Measurements from ENCODE around the gene CNTN1. TPM values are rescaled to one million over a fixed set of nuclear protein-coding genes. Genes with fewer than 3 reads are reported as not detected.

The CNTN1 gene
- total RNA-seq, 5 donors from 2014 or later (not counting 1 experiment from before 2014, with no cell fraction given) = not detected

DNA sequence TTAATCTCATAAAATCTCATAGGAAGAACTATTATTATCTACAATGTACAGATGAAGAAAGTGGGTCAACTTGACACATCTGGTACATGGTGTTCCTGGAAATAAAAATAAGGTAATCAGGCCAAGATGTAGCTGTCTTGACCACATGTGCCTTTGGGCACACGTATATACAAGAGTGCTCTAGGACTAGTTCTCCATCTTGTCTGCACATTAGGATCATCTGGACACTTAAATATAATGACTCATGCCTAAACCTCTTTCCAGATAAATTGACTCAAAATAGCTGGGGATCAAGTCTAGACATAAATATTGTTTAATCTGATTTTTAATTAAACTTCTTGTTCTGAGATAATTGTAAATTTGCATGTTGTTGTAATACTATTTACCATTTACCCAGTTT lies 182.6 kb downstream of the CNTN1 start:
- no peaks in the 10 kb centered on the region for H3K36me3 ChIP-seq (ENCODE audit: control insufficient read depth in 2 of 2, extremely low read depth in 1 of 2, insufficient read depth in 1 of 2, low read length in 1 of 2)
- H3K27me3 ChIP-seq (replicated peaks in 1 of 2; ENCODE audit: control insufficient read depth in 2 of 2, extremely low read depth in 1 of 2, insufficient read depth in 2 of 2, low read length in 1 of 2) = no peaks in the 10 kb centered on the region
- no peaks in the 10 kb centered on the region for H3K9me3 ChIP-seq
- no peaks in the 10 kb centered on the region for H3K4me1 ChIP-seq (ENCODE audit: control insufficient read depth in 1 of 2, extremely low read depth in 1 of 2, insufficient read depth in 2 of 2, low read length in 2 of 2)
- POLR2A ChIA-PET = interaction anchor here in 1 of 2 donors (0.6 kb wide), 1 partner anchor 152 kb away, joined by 3 read pairs; no protein-coding TSS in a partner anchor
- no peak overlapping the region for H3K4me3 ChIP-seq (ENCODE audit: control insufficient read depth in 1 of 2, extremely low read depth in 1 of 2, low read length in 1 of 2)
- H3K27ac ChIP-seq (ENCODE audit: low read length) = no peak overlapping the region
- H3K9me3 Mint-ChIP-seq = peaks cover 0 to 8% (median 2%) of the 10 kb centered on the region in 3 donors
- DNase-seq (no peak), ATAC-seq (replicated peaks in 1 of 4) (no peak)
- no peak overlapping the region for H3K27ac Mint-ChIP-seq
- CTCF ChIA-PET = interaction anchor here in 1 of 2 donors (0.6 kb wide), 1 partner anchor 1669 kb away, joined by 6 read pairs; no protein-coding TSS in a partner anchor
- 40% methylated on average over 1 of the region's 1 CpG for WGBS (ENCODE audit: insufficient coverage)
- H3K4me1 Mint-ChIP-seq = no peaks in the 10 kb centered on the region
- no peaks in the 10 kb centered on the region for H3K27me3 Mint-ChIP-seq
- no peaks in the 10 kb centered on the region for H3K36me3 Mint-ChIP-seq
- H3K4me3 Mint-ChIP-seq = no peak overlapping the region

DNA sequence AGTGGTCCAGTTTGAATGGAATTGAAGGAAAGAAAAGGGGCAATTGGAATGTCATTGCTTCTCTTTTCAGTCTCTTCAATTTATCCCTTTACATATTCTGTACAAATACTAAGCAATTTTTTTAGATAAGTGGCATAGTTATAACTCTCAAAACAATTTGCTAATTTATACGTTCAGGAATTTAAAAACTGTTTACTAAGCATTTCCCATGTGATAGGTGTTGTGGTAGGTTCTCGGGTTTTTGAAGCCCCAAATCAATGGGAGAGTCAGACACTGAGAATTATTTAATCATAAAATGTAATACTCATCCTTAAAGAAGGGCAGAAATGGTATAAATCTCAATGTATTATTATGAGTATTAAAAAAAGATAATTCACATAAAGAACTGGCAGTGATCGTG lies 197.1 kb downstream of the CNTN1 start:
- Histone ChIP-seq H3K4me1 (ENCODE audit: control insufficient read depth in 1 of 2, extremely low read depth in 1 of 2, insufficient read depth in 2 of 2, low read length in 2 of 2) (no peaks in the 10 kb centered on the region), H3K27ac (ENCODE audit: low read length) (no peak overlapping the region), H3K36me3 (ENCODE audit: control insufficient read depth in 2 of 2, extremely low read depth in 1 of 2, insufficient read depth in 1 of 2, low read length in 1 of 2) (no peaks in the 10 kb centered on the region), H3K27me3 (replicated peaks in 1 of 2; ENCODE audit: control insufficient read depth in 2 of 2, extremely low read depth in 1 of 2, insufficient read depth in 2 of 2, low read length in 1 of 2) (no peaks in the 10 kb centered on the region), H3K4me3 (ENCODE audit: control insufficient read depth in 1 of 2, extremely low read depth in 1 of 2, low read length in 1 of 2) (no peak overlapping the region), H3K9me3 (no peaks in the 10 kb centered on the region)
- Mint-ChIP-seq H3K36me3 (no peaks in the 10 kb centered on the region), H3K4me3 (no peak overlapping the region), H3K9me3 (peaks cover 0 to 3% (median 0%) of the 10 kb centered on the region in 3 donors), H3K4me1 (no peaks in the 10 kb centered on the region), H3K27ac (no peak overlapping the region), H3K27me3 (no peaks in the 10 kb centered on the region)
- ATAC-seq (replicated peaks in 1 of 4) (no peak), DNase-seq (no peak)
- POLR2A ChIA-PET = no interaction called here
- CTCF ChIA-PET = no interaction called here
- no CpG with 5 or more reads among the region's 3 CpGs for WGBS (ENCODE audit: insufficient coverage)

DNA sequence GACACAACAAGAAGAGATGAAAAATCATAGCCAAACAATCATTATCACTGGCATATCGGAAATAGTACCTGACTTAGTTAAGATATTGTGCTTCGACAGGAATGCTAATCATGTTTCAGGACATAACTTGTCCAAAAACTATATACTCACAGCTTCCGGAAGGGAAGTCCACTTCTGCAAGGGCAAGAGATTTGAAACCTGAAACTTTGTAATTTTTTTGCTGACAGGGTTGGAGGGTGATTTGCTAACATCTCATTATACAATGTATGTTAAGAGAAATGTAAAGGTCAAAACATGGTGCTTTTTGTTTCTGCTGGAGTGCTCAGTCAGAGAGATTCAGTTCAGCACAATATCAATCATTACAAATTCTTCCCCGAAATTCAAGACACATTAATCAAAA lies 200.3 kb downstream of the CNTN1 start:
- no peaks in the 10 kb centered on the region for H3K4me1 Mint-ChIP-seq
- no CpG with 5 or more reads among the region's 4 CpGs for WGBS (ENCODE audit: insufficient coverage)
- peaks cover 0 to 3% (median 0%) of the 10 kb centered on the region in 3 donors for H3K9me3 Mint-ChIP-seq
- no peak overlapping the region for H3K27ac Mint-ChIP-seq
- ATAC-seq (replicated peaks in 1 of 4) = no peak
- no peak overlapping the region for H3K4me3 Mint-ChIP-seq
- no peaks in the 10 kb centered on the region for H3K4me1 ChIP-seq (ENCODE audit: control insufficient read depth in 1 of 2, extremely low read depth in 1 of 2, insufficient read depth in 2 of 2, low read length in 2 of 2)
- CTCF ChIA-PET = no interaction called here
- no peak for DNase-seq
- no peak overlapping the region for H3K4me3 ChIP-seq (ENCODE audit: control insufficient read depth in 1 of 2, extremely low read depth in 1 of 2, low read length in 1 of 2)
- POLR2A ChIA-PET = no interaction called here
- H3K27me3 ChIP-seq (replicated peaks in 1 of 2; ENCODE audit: control insufficient read depth in 2 of 2, extremely low read depth in 1 of 2, insufficient read depth in 2 of 2, low read length in 1 of 2) = no peaks in the 10 kb centered on the region
- no peak overlapping the region for H3K27ac ChIP-seq (ENCODE audit: low read length)
- no peaks in the 10 kb centered on the region for H3K36me3 ChIP-seq (ENCODE audit: control insufficient read depth in 2 of 2, extremely low read depth in 1 of 2, insufficient read depth in 1 of 2, low read length in 1 of 2)
- H3K36me3 Mint-ChIP-seq = no peaks in the 10 kb centered on the region
- H3K9me3 ChIP-seq = no peaks in the 10 kb centered on the region
- no peaks in the 10 kb centered on the region for H3K27me3 Mint-ChIP-seq

DNA sequence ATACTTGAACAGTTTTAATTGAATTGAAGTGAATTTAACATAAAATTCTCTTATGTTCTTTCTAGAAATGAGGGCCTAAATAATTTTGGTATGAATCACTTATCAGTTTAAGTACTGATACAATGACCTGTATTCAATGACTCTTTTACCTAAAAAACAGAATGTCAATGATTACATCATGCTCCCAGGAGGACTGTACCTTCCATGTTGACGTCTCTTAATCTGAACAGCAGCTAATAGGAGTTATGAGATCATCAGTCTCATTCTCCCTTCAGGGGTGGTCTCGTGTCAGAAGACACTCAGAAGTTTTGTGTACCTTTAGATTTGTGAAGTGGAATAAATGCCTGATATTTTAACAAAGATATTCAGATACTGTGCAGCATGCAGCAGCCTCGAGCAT lies 206.3 kb downstream of the CNTN1 start:
- Mint-ChIP-seq H3K27me3 (no peaks in the 10 kb centered on the region), H3K4me1 (no peaks in the 10 kb centered on the region), H3K4me3 (no peak overlapping the region), H3K27ac (no peak overlapping the region), H3K9me3 (no peaks in the 10 kb centered on the region), H3K36me3 (no peaks in the 10 kb centered on the region)
- no peak overlapping the region for H3K4me3 ChIP-seq (ENCODE audit: control insufficient read depth in 1 of 2, extremely low read depth in 1 of 2, low read length in 1 of 2)
- WGBS (ENCODE audit: insufficient coverage) = 45% methylated on average over 2 of the region's 3 CpGs
- ATAC-seq (replicated peaks in 1 of 4) (no peak), DNase-seq (no peak)
- no peak overlapping the region for H3K27ac ChIP-seq (ENCODE audit: low read length)
- no peaks in the 10 kb centered on the region for H3K9me3 ChIP-seq
- H3K36me3 ChIP-seq (ENCODE audit: control insufficient read depth in 2 of 2, extremely low read depth in 1 of 2, insufficient read depth in 1 of 2, low read length in 1 of 2) = no peaks in the 10 kb centered on the region
- CTCF ChIA-PET = no interaction called here
- no peaks in the 10 kb centered on the region for H3K4me1 ChIP-seq (ENCODE audit: control insufficient read depth in 1 of 2, extremely low read depth in 1 of 2, insufficient read depth in 2 of 2, low read length in 2 of 2)
- no peaks in the 10 kb centered on the region for H3K27me3 ChIP-seq (replicated peaks in 1 of 2; ENCODE audit: control insufficient read depth in 2 of 2, extremely low read depth in 1 of 2, insufficient read depth in 2 of 2, low read length in 1 of 2)
- POLR2A ChIA-PET = no interaction called here

GRCh38 chr12:40903040-40903439 lies 210.8 kb downstream of the CNTN1 start:
- H3K27ac Mint-ChIP-seq = no peak overlapping the region
- WGBS (ENCODE audit: insufficient coverage) = 83% methylated on average over 1 of the region's 1 CpG
- ChIA-PET CTCF (interaction anchor here in 1 of 2 donors (0.6 kb wide), 1 partner anchor 93 kb away, joined by 3 read pairs; no protein-coding TSS in a partner anchor), POLR2A (no interaction called here)
- H3K36me3 ChIP-seq (ENCODE audit: control insufficient read depth in 2 of 2, extremely low read depth in 1 of 2, insufficient read depth in 1 of 2, low read length in 1 of 2) = no peaks in the 10 kb centered on the region
- no peaks in the 10 kb centered on the region for H3K36me3 Mint-ChIP-seq
- H3K9me3 Mint-ChIP-seq = no peaks in the 10 kb centered on the region
- H3K4me3 Mint-ChIP-seq = no peak overlapping the region
- no peaks in the 10 kb centered on the region for H3K4me1 ChIP-seq (ENCODE audit: control insufficient read depth in 1 of 2, extremely low read depth in 1 of 2, insufficient read depth in 2 of 2, low read length in 2 of 2)
- DNase-seq (no peak), ATAC-seq (replicated peaks in 1 of 4) (no peak)
- H3K4me1 Mint-ChIP-seq = no peaks in the 10 kb centered on the region
- no peak overlapping the region for H3K27ac ChIP-seq (ENCODE audit: low read length)
- H3K27me3 ChIP-seq (replicated peaks in 1 of 2; ENCODE audit: control insufficient read depth in 2 of 2, extremely low read depth in 1 of 2, insufficient read depth in 2 of 2, low read length in 1 of 2) = no peaks in the 10 kb centered on the region
- H3K4me3 ChIP-seq (ENCODE audit: control insufficient read depth in 1 of 2, extremely low read depth in 1 of 2, low read length in 1 of 2) = no peak overlapping the region
- H3K9me3 ChIP-seq = no peaks in the 10 kb centered on the region
- H3K27me3 Mint-ChIP-seq = no peaks in the 10 kb centered on the region

DNA sequence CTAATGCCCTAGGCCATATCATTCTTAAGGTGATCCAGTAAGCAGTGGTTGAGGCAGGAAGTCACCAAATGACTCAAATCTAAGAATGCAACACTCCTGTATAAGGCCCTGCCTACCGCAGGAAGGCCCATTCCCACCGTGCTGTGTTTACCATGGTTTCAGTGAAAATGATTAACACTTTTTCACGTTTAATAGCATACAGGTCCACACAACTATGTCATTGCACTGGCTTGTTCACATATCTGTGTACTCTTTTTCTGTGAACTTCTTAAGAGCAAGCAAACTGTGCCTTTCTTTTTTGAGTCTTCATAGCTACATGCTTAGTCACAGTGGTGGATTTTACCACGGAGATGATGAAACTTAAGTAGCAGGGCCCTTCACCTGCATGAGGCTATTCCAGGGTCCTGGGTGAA lies 214.9 kb downstream of the CNTN1 start:
- no peaks in the 10 kb centered on the region for H3K36me3 Mint-ChIP-seq
- Histone ChIP-seq H3K27ac (ENCODE audit: low read length) (no peak overlapping the region), H3K4me3 (ENCODE audit: control insufficient read depth in 1 of 2, extremely low read depth in 1 of 2, low read length in 1 of 2) (no peak overlapping the region), H3K27me3 (replicated peaks in 1 of 2; ENCODE audit: control insufficient read depth in 2 of 2, extremely low read depth in 1 of 2, insufficient read depth in 2 of 2, low read length in 1 of 2) (no peaks in the 10 kb centered on the region), H3K36me3 (ENCODE audit: control insufficient read depth in 2 of 2, extremely low read depth in 1 of 2, insufficient read depth in 1 of 2, low read length in 1 of 2) (no peaks in the 10 kb centered on the region), H3K9me3 (no peaks in the 10 kb centered on the region), H3K4me1 (ENCODE audit: control insufficient read depth in 1 of 2, extremely low read depth in 1 of 2, insufficient read depth in 2 of 2, low read length in 2 of 2) (no peaks in the 10 kb centered on the region)
- no peaks in the 10 kb centered on the region for H3K9me3 Mint-ChIP-seq
- ChIA-PET CTCF (no interaction called here), POLR2A (no interaction called here)
- 38% methylated on average over 4 of the region's 4 CpGs for WGBS (ENCODE audit: insufficient coverage)
- no peaks in the 10 kb centered on the region for H3K27me3 Mint-ChIP-seq
- DNase-seq = no peak
- no peaks in the 10 kb centered on the region for H3K4me1 Mint-ChIP-seq
- H3K27ac Mint-ChIP-seq = no peak overlapping the region
- H3K4me3 Mint-ChIP-seq = no peak overlapping the region
- no peak for ATAC-seq (replicated peaks in 1 of 4)

DNA sequence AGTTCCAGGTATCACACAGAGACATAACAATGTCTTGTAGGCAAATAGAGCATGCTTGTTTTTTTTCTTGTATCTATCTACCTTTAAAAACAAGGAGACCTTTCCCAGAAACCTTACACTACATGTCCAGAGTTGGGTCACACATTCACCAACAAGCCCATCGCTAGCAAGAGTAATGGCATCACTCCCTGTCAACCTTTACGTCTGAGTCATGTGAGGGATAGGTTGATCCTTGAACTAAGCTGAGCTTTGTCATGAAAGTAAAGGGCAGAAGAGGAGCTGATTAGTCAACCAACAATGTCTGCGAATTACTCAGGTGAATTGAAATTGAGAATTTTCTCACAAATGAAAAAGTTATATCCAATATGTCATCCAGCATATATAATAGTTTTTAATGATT lies 219.4 kb downstream of the CNTN1 start:
- no peaks in the 10 kb centered on the region for H3K36me3 ChIP-seq (ENCODE audit: control insufficient read depth in 2 of 2, extremely low read depth in 1 of 2, insufficient read depth in 1 of 2, low read length in 1 of 2)
- ChIA-PET POLR2A (interaction anchor here in 1 of 2 donors (0.6 kb wide), 1 partner anchor 774 kb away, joined by 6 read pairs; no protein-coding TSS in a partner anchor), CTCF (no interaction called here)
- no peaks in the 10 kb centered on the region for H3K9me3 ChIP-seq
- no peak overlapping the region for H3K27ac ChIP-seq (ENCODE audit: low read length)
- no peaks in the 10 kb centered on the region for H3K4me1 ChIP-seq (ENCODE audit: control insufficient read depth in 1 of 2, extremely low read depth in 1 of 2, insufficient read depth in 2 of 2, low read length in 2 of 2)
- no peak overlapping the region for H3K4me3 ChIP-seq (ENCODE audit: control insufficient read depth in 1 of 2, extremely low read depth in 1 of 2, low read length in 1 of 2)
- no peaks in the 10 kb centered on the region for H3K9me3 Mint-ChIP-seq
- H3K36me3 Mint-ChIP-seq = no peaks in the 10 kb centered on the region
- no peaks in the 10 kb centered on the region for H3K27me3 ChIP-seq (replicated peaks in 1 of 2; ENCODE audit: control insufficient read depth in 2 of 2, extremely low read depth in 1 of 2, insufficient read depth in 2 of 2, low read length in 1 of 2)
- no peaks in the 10 kb centered on the region for H3K27me3 Mint-ChIP-seq
- ATAC-seq (replicated peaks in 1 of 4) (no peak), DNase-seq (no peak)
- H3K4me3 Mint-ChIP-seq = no peak overlapping the region
- H3K27ac Mint-ChIP-seq = no peak overlapping the region
- WGBS (ENCODE audit: insufficient coverage) = 100% methylated on average over 1 of the region's 3 CpGs
- no peaks in the 10 kb centered on the region for H3K4me1 Mint-ChIP-seq

All from T-cell (primary cell).